ENCODE results near the gene CHM. TPM values are rescaled to one million over a fixed set of nuclear protein-coding genes. Genes with fewer than 3 reads are reported as not detected.
"Not testable (repeated sequence)": the region's sequence is repeated elsewhere in the genome, so short reads cannot be mapped to it uniquely, and the experiment has no call there.

Gene CHM
- total RNA-seq, 2 donors from 2014 or later: 8.7 to 13.0 TPM

DNA sequence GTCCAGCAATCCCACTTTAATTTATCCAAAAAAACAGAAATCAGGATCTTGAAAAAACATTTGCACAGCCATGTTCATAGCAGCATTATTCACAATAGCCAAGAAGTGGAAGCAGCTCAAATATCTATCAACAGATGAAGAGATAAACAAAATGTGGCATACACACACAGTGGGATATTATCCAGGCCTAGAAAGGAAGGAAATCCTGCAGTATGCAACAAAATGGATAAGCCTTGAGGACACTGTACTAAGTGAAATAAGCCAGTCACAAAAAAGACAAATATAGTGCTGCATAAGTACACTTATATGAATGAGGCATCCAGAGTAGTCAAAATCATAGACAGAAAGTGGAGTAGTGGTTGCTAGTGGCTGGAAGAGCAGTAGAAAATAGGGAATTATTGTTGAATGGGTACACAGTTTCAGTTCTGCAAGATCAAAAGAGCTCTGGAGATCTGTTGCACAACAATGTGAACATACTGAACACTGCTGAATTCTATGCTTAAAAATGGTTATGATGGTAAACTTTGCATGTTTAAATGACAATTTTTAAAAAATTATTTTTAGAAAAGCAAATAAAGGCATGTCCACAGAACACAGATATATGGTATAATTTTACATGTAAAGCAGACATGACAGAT lies 25.6 kb downstream of the CHM start:
- TF ChIP-seq, protein P1, sequence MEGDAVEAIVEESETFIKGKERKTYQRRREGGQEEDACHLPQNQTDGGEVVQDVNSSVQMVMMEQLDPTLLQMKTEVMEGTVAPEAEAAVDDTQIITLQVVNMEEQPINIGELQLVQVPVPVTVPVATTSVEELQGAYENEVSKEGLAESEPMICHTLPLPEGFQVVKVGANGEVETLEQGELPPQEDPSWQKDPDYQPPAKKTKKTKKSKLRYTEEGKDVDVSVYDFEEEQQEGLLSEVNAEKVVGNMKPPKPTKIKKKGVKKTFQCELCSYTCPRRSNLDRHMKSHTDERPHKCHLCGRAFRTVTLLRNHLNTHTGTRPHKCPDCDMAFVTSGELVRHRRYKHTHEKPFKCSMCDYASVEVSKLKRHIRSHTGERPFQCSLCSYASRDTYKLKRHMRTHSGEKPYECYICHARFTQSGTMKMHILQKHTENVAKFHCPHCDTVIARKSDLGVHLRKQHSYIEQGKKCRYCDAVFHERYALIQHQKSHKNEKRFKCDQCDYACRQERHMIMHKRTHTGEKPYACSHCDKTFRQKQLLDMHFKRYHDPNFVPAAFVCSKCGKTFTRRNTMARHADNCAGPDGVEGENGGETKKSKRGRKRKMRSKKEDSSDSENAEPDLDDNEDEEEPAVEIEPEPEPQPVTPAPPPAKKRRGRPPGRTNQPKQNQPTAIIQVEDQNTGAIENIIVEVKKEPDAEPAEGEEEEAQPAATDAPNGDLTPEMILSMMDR (IDR thresholded peaks at IDR 0.05): no peak
- H3K4me3 ChIP-seq: no peak overlapping the region
- H3K27ac ChIP-seq: no peak overlapping the region
- no peaks in the 10 kb centered on the region for H3K36me3 ChIP-seq
- DNase-seq (ENCODE audit: low spot score): no peak
- H3K27me3 ChIP-seq: no peaks in the 10 kb centered on the region
- H3K4me1 ChIP-seq: no peaks in the 10 kb centered on the region
- H3K9me3 ChIP-seq: no peaks in the 10 kb centered on the region

DNA sequence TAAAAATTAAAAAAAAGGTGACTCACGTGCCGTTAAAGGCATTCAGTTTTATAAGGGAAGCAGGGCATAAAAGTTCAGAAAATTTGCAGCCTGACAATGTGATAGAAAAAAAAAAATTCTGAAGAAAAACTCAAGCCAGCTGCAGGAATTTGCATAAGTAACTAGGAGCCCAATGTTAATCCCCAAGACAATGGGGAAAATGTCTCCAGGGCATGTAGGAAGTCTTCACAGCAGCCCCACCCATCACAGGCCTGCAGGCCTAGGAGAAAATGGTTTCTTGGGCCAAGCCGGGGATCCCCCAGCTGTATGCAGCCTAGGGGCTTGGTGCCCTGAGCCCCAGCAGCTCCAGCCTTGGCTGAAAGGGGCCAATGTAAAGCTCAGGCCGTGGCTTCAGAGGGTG lies 31.2 kb downstream of the CHM start:
- no peaks in the 10 kb centered on the region for H3K4me1 ChIP-seq
- H3K27ac ChIP-seq: no peak overlapping the region
- H3K27me3 ChIP-seq: no peaks in the 10 kb centered on the region
- no peaks in the 10 kb centered on the region for H3K36me3 ChIP-seq
- H3K9me3 ChIP-seq: no peaks in the 10 kb centered on the region
- TF ChIP-seq, protein P1 (IDR thresholded peaks at IDR 0.05): no peak
- no peak for DNase-seq (ENCODE audit: low spot score)
- no peak overlapping the region for H3K4me3 ChIP-seq

DNA sequence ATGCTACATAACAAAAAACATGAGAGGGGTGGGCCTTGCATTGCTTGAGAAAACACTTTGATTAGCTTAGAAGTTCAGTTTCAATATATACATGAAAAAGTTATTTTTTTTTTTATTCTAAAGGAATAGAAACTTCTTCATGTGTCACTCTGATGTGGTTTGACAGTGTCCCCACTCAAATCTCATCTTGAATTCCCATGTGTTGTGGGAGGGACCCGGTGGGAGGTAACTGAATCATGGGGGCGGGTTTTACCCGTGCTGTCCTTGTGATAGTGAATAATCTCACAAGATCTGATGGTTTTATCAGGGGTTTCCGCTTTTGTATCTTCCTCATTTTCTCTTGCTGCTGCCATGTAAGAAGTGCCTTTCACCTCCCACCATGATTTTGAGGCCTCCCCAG lies 32.4 kb downstream of the CHM start:
- not testable (repeated sequence) for H3K4me1 ChIP-seq; H3K27ac ChIP-seq; H3K36me3 ChIP-seq; H3K4me3 ChIP-seq; DNase-seq (ENCODE audit: low spot score); H3K27me3 ChIP-seq; H3K9me3 ChIP-seq

DNA sequence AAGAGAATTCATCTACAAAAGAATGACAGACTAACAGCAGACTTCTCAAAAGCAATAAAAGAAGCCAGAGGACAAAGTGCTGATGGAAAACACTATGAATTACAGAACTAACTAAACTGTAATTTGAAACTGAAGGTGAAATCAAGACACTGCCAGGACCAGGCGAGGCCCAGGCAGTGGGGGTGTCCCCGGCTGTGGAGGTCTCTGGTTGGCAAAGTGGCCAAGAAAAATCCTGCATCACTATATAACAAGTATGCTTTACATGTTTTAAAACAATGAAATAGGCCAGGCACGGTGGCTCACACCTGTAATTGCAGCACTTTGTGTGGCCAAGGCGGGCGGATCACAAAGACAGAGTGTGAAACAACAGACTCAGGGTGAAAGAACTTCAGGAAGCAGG lies 32.9 kb downstream of the CHM start:
- Histone ChIP-seq H3K4me1 (no peaks in the 10 kb centered on the region), H3K27ac (no peak overlapping the region), H3K9me3 (no peaks in the 10 kb centered on the region), H3K27me3 (no peaks in the 10 kb centered on the region), H3K36me3 (no peaks in the 10 kb centered on the region), H3K4me3 (no peak overlapping the region)
- TF ChIP-seq, protein P1 (IDR thresholded peaks at IDR 0.05): no peak
- DNase-seq (ENCODE audit: low spot score): no peak

DNA sequence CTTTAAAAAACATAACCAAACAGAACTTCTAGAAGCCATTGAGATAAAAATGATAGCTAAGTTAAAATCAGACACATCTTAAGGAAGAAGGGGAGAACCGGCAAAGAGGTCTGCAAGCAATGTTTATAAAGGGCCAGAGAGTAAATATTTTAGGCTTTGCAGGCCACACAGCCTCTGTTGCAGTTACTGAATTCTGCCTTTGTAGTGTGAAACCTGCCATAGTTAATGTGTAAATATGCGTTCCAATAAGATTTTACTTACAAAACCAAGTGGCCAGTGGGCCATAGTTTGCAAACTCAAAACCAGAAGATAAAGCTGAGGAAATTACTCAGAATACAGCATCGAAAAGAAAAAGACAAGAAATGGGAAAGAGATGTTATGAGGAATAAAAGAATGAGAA lies 33.6 kb downstream of the CHM start:
- Histone ChIP-seq H3K27me3 (no peaks in the 10 kb centered on the region), H3K4me3 (no peak overlapping the region), H3K27ac (no peak overlapping the region), H3K36me3 (no peaks in the 10 kb centered on the region), H3K9me3 (no peaks in the 10 kb centered on the region), H3K4me1 (no peaks in the 10 kb centered on the region)
- DNase-seq (ENCODE audit: low spot score): no peak
- TF ChIP-seq, protein P1 (IDR thresholded peaks at IDR 0.05): no peak

DNA sequence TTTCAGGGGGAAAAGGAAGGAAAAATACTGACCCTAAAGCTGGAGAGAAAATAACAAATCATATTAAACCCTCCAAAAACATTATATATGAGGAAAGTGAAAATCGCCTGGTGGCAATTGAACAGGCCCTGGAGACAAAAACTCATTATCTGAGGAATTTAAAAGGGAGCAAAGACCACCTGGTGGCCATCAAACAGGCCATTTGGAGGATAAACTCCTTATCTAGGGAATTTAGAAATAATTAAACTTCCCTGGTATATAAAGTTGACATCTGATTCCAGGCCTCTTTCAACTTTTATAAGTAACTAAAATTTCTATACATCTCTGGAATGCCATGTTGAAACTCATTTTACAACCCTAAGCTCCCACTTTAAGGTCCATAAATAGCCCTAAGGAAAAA lies 35.2 kb downstream of the CHM start:
- H3K36me3 ChIP-seq: no peaks in the 10 kb centered on the region

DNA sequence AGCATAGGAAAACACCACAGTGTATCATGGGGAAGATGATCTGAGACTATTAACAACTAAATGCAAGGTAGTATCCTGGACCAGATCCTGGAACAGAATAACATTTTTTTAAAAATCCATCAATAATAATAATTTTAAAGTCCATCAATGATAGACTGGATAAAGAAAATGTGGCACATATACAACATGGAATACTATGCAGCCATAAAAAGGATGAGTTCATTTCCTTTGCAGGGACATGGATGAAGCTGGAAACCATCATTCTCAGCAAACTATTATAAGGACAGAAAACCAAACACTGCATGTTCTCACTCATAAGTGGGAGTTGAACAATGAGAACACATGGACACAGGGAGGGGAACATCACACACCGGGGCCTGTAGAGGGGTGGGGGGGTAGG lies 37.6 kb downstream of the CHM start:
- H3K36me3 ChIP-seq; H3K27ac ChIP-seq; H3K27me3 ChIP-seq; H3K4me3 ChIP-seq; H3K9me3 ChIP-seq; DNase-seq (ENCODE audit: low spot score); H3K4me1 ChIP-seq: not testable (repeated sequence)

More for the DNA sequence above, 35.2 kb downstream of the CHM start:
- Histone ChIP-seq H3K4me3 (no peak overlapping the region), H3K27me3 (no peaks in the 10 kb centered on the region), H3K9me3 (no peaks in the 10 kb centered on the region), H3K4me1 (no peaks in the 10 kb centered on the region), H3K27ac (no peak overlapping the region)
- DNase-seq (ENCODE audit: low spot score): no peak
- TF ChIP-seq, protein P1 (IDR thresholded peaks at IDR 0.05): no peak

DNA sequence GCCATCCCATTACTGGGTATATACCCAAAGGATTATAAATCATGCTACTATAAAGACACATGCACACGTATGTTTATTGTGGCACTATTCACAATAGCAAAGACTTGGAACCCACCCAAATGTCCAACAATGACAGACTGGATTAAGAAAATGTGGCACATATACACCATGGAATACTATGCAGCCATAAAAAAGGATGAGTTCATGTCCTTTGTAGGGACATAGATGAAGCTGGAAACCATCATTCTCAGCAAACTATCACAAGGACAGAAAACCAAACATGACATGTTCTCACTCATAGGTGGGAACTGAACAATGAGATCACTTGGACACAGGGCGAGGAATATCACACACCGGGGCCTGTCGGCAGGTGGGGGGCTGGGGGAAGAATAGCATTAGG lies 39.5 kb downstream of the CHM start:
- H3K4me3 ChIP-seq; H3K36me3 ChIP-seq; H3K27ac ChIP-seq; H3K27me3 ChIP-seq; DNase-seq (ENCODE audit: low spot score); H3K9me3 ChIP-seq; H3K4me1 ChIP-seq: not testable (repeated sequence)

Data from right atrium auricular region (tissue), 2 donors.